HL-60/S4 treated with phorbol 12-myristate 13-acetate at 8.2 ng/mL for 4 days and 3 days (cell line): ENCODE results near the gene FZD8.
"Not testable (repeated sequence)": the region's sequence is repeated elsewhere in the genome, so short reads cannot be mapped to it uniquely, and the experiment has no call there.

Experiments
- in situ Hi-C: fragments of 300-500 bp; cut with MboI; formaldehyde crosslinking; loops from 2 replicates; pipeline ENCODE4 v1.15.0; 2022; ENCODE audit warnings: low sequenced_read_pairs

Gene FZD8, protein sequence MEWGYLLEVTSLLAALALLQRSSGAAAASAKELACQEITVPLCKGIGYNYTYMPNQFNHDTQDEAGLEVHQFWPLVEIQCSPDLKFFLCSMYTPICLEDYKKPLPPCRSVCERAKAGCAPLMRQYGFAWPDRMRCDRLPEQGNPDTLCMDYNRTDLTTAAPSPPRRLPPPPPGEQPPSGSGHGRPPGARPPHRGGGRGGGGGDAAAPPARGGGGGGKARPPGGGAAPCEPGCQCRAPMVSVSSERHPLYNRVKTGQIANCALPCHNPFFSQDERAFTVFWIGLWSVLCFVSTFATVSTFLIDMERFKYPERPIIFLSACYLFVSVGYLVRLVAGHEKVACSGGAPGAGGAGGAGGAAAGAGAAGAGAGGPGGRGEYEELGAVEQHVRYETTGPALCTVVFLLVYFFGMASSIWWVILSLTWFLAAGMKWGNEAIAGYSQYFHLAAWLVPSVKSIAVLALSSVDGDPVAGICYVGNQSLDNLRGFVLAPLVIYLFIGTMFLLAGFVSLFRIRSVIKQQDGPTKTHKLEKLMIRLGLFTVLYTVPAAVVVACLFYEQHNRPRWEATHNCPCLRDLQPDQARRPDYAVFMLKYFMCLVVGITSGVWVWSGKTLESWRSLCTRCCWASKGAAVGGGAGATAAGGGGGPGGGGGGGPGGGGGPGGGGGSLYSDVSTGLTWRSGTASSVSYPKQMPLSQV

DNA sequence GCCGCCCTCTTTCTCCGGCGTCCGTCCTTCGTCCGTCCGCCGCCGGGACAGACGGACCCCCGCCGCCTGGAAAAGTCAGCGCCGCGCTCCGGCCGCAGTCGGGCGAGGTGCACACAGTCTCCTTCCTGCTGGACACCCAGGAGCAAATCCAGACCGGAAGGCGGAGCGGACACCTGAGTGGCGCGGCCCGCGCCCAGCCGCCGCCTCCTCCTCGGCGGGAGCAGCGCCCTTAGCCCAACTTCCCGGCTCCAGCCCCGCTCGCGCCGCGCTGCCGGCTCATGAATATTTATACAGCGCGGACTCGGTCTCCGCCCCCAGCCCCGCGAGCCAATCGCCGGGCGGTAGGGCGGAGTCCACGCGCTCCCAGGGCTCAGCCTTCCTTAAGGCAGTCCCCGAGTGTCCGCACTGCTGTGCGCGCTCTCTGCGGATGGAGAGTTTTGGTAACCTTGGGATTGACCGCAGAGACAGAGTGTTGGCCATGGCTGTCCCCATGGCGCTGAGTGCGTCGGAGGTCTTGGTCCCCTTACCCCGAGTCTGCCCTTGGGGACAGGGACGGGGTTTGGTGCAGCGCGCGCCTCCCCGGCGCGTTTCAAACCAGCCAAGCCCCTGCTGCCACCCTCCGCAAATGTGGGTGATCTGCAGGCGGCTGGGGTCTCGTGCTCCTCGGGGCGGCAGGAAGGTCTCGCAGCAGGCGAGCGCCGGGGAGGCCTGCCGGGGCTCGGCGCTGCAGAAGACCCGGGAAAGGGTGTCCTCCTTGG lies at the start of gene FZD8:
Gene FZD8, minus strand, starts transcription at position 262 of the 758 bp plus-strand sequence. CDS start 867 bp downstream, outside the sequence.
- in situ Hi-C loops: no loop called here

- in situ Hi-C loops: no loop called here
These were observed 49.6 kb upstream of the FZD8 start for GRCh38 chr10:35691522-35692236.

- in situ Hi-C loops: no loop called here
These were observed 48.4 kb upstream of the FZD8 start for GRCh38 chr10:35690534-35690933.

- in situ Hi-C loops: not testable (repeated sequence)
These were observed 43.8 kb upstream of the FZD8 start for GRCh38 chr10:35685858-35686257.

DNA sequence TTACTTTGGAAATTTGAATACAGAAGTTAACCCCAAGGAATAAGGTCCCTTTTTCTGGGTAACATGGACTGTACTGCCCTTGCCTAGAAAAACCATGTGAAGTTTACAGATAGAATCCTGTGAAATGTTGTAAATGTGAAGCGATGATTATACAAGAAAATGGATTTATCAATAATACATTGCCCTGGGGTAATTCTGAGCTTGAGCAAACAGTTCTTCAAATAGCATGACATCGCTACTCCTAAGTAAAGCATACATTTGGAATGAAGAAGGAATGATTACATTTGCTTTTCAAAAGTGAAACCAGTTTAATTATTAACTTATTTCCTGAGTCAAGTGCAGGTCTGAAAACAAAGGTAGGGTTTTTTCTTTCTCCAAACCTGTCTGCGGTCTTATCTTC lies 43.3 kb upstream of the FZD8 start:
- in situ Hi-C loops: no loop called here

- in situ Hi-C loops: no loop called here
These were observed 42.5 kb upstream of the FZD8 start for GRCh38 chr10:35684586-35684985.

DNA sequence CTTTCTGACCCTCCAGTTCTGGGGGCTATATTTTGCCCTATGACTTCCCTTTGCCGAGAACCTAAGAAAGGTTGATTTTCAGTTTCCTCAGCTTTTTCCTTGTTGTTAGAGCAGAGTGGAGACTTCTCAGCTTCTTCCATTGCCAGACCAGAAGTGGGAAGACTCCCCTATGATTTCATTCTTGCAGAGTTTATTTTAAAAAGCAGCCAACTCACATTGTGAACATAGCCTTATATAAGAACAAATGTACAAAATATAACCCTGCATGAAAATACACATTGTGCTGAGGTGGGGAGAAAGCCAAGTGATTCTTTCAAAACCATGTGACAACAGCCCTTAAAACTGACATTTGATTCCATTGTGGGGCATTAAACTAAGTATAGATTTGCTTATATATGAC lies 33.8 kb upstream of the FZD8 start:
- in situ Hi-C loops: no loop called here

GRCh38 chr10:35674843-35675242 lies 32.7 kb upstream of the FZD8 start:
- in situ Hi-C loops: no loop called here

DNA sequence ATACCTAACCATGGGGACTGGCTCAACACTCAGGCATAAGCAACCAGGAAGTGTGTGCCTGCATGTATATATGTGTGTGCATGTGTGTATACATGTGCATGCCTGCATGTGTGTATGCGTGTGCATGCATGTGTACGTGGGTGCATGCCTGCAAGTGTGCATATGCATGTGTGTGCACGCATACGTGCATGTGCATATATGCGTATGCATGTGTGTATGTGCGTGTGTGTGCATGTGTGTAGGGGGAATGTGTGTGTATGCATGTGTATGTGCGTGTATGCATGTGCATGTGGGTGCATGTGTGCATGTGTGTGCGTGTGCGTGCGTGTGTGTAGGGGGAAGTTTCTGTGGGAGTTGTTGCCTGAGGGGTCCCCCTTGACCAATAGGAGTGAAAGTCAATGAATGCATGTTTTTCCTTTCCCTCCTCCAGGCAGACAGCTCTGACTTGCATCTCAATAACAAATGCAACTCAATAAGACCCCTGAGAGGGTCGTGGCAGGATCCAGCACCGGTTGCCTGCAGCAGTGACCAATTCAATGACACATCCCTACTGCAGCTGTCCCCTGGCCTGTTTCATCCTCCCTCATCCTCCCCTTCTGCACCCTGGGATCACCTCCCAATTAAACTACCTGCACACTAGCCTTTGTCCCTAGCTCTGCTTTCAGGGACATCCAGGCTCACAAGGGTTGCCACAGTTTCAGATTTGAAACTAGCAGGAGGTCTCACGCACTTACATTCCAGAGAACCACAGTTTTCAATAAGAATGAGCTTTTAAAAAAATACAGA lies 27.0 kb upstream of the FZD8 start:
- in situ Hi-C loops: no loop called here

- in situ Hi-C loops: no loop called here
These were observed 25.9 kb upstream of the FZD8 start for GRCh38 chr10:35667971-35668370.

DNA sequence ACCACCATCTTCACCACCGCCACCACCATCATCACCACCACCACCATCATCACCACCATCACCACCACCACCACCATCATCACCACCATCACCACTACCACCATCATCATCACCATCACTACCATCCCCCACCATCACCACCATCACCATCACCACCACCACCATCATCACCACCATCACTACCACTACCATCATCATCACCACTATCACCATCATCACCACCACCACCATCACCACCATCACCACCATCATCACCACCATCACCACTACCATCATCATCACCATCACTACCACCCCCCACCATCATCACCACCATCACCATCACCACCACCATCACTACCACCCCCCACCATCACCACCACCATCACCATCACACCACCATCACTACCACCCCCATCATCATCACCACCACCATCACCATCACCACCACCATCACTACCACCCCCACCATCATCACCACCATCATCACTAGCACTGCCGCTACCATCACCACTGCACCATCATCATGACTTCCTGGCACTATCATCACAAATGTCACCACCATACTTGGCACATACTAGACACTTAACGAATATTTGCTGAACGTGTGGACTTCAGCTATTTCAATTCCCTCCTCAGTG lies 25.3 kb upstream of the FZD8 start:
- in situ Hi-C loops: no loop called here

GRCh38 chr10:35661236-35661635 lies 19.1 kb upstream of the FZD8 start:
- in situ Hi-C loops: no loop called here

GRCh38 chr10:35659456-35659855 lies 17.4 kb upstream of the FZD8 start:
- in situ Hi-C loops: no loop called here

DNA sequence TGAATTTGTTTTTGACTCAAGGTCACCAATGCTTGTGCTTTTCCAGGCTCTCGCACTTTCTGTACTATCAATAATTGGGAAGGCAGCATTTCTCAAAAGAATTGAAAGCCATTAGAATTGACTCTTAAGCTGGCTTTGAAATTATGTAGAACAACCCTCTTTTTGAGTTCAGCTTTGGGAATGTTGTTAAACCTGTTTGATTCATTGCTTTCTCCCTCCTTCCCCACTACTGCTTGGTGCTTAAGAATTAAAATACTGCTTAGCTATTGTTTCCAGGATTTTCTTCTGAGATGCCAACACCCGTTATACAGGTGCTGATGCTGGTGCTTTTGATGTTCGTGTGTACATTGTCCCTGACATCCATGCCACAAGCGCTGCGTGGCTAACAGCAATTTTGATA lies 15.5 kb upstream of the FZD8 start:
- in situ Hi-C loops: no loop called here

GRCh38 chr10:35652824-35653223 lies 10.7 kb upstream of the FZD8 start:
- in situ Hi-C loops: no loop called here

DNA sequence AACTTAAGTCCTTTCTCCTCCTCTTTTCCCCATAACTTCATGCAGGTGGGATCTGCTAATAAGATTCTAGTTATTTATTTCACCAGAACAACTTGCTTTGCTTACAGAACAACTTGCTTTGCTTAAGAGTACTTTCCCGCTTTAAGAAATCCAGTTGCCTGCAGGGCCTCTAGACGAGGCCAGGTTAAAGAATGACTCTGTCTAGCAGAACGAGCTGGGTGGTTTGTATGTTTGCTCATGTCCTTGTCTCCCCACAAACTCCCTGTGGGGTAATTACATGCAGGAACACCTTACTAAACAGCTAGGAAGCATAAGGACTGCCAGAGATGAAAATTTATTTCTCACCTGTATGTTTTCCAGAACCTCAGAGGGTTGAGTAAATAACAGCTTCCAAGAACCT lies 8.8 kb upstream of the FZD8 start:
- in situ Hi-C loops: no loop called here

DNA sequence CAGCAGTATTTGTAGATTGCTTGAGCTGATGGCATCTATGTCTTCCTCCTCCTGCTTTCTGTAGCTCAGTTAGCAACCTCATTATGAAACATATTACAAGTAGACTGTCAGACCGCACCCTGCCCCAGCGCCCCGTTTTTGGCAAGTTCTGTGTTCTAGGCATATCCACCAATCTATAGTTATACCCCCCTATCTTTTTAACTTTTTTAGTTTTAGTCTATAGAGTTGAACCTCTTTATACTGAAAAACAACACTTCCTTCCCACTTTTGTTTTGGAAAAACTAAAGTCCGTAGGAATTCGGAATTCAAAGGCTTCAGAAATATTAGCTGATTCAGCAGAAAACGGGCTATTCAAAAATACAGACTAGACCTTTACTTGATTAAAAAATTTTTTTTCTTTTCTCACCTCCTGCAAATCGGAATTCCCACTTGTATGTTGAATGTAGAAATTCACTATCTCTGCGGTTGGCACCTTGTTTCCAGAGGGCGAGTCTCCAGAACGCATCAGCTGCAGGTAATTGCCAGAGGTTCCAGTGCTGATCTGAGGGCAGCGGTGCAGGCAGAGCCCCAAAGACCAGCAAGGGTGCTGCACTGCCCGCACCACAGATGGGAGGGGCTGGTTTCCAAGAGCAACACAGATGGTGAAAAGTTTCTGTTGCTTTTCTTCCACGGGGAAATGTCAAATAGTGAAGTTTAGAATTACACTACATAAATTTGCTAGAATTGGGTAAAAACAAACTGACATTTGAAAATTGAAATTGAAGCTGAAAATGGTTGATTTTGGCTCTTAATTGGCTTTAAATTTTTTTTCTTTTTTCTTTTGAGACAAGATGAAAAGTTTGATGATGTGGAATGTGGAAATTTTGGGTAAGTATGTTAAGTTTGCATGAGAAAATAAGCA lies 2.2 kb upstream of the FZD8 start:
- in situ Hi-C loops: no loop called here

DNA sequence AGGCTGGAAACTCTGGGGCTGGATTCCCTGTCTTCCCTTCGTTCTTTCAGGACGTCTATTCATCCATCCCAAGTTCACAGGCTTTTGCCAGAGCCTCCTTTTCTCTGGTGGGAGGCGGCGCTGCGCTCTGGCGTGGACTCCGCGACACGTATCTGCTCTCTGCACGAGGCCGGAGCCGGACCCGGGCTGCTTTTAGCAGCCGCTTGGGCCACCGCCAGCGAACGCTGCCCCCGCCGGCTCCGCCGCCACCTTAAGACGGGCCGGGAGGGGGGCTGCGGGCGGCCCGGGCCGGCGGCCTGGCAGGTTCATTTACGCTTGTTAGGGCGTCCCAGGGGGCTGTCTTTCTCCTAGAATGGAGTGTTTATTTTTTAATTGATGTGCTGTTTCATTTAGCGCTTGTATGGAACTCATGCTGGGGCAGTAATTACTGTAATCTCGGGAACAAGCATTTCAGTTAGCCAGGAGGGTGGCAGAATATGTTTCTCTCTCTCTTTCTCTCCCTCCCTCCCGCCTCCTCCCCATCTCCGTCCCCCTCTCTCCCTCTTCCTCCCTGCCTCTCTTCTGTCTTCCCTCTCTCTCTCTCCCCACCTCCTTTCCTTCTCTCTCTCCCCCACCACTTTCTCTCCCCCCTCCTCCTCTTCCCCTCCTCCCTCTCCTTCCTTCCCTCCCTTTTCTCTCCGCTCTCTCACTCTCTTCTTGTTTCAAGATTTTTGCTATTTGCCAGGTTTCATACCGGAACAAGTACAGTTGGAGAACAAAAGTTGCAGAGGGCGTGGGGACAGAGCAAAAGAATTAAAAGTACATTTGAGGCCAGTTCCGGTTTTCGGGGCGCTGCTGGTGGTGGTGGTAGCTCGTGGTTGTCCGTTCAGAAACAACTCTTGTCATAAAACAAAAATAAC lies 1.3 kb upstream of the FZD8 start:
- in situ Hi-C loops: no loop called here
